Naive B cell (primary cell): ENCODE results near the gene SYTL1. TPM values are rescaled to one million over a fixed set of nuclear protein-coding genes. Genes with fewer than 3 reads are reported as not detected.

Experiments used
- ATAC-seq, 2 donors: fragments of 150-1000 bp; cut with Tn5 transposase; 2 replicates each; pipeline ENCODE4 v1.10.0; 2021; ENCODE audit warnings: low read depth in 2 of 2, mild to moderate bottlenecking in 2 of 2, moderate library complexity in 2 of 2
- DNase-seq: peaks from one replicate; pipeline ENCODE4 v3.0.0; 2022
- H3K27ac Mint-ChIP-seq, 6 donors: one replicate each; pipeline ENCODE4 v1.8.0; 2020 to 2022; ENCODE audit warnings: mild to moderate bottlenecking in 6 of 6, mixed read lengths in 6 of 6, moderate library complexity in 5 of 6, inconsistent platforms in 2 of 6
- H3K27me3 Mint-ChIP-seq, 3 donors: one replicate each; pipeline ENCODE4 v1.8.0; 2021 to 2022; ENCODE audit warnings: mixed read lengths in 3 of 3, mild to moderate bottlenecking in 1 of 3
- H3K36me3 Mint-ChIP-seq, 2 donors: one replicate each; pipeline ENCODE4 v1.8.0; 2020 to 2022; ENCODE audit warnings: mixed read lengths in 2 of 2, inconsistent platforms in 1 of 2, mild to moderate bottlenecking in 1 of 2
- H3K4me1 Mint-ChIP-seq, 3 donors: one replicate each; pipeline ENCODE4 v1.8.0; 2020 to 2022; ENCODE audit warnings: mixed read lengths in 3 of 3, inconsistent platforms in 1 of 3, mild to moderate bottlenecking in 1 of 3, moderate library complexity in 1 of 3
- H3K4me3 Mint-ChIP-seq, 8 donors: one replicate each; pipeline ENCODE4 v1.8.0; 2020 to 2022; ENCODE audit warnings: mild to moderate bottlenecking in 8 of 8, mixed read lengths in 8 of 8, moderate library complexity in 8 of 8, inconsistent platforms in 2 of 8
- H3K9me3 Mint-ChIP-seq, 7 donors: one replicate each; pipeline ENCODE4 v1.8.0; 2020 to 2022; ENCODE audit warnings: mixed read lengths in 7 of 7, mild to moderate bottlenecking in 5 of 7, inconsistent platforms in 2 of 7, moderate library complexity in 1 of 7
- polyA plus RNA-seq, 6 donors: library from polyadenylated mRNA; unstranded; fragments of 300-500 nt; fragmentation: Illumina TruSeq; gene quantifications; one replicate each; pipeline ENCODE4 v1.2.3, GENCODE V29; 2021; ENCODE audit warnings: low read depth in 6 of 6

The SYTL1 gene
- polyA plus RNA-seq, 6 donors from 2014 or later = 63.3 to 110 (median 79.9) TPM

DNA sequence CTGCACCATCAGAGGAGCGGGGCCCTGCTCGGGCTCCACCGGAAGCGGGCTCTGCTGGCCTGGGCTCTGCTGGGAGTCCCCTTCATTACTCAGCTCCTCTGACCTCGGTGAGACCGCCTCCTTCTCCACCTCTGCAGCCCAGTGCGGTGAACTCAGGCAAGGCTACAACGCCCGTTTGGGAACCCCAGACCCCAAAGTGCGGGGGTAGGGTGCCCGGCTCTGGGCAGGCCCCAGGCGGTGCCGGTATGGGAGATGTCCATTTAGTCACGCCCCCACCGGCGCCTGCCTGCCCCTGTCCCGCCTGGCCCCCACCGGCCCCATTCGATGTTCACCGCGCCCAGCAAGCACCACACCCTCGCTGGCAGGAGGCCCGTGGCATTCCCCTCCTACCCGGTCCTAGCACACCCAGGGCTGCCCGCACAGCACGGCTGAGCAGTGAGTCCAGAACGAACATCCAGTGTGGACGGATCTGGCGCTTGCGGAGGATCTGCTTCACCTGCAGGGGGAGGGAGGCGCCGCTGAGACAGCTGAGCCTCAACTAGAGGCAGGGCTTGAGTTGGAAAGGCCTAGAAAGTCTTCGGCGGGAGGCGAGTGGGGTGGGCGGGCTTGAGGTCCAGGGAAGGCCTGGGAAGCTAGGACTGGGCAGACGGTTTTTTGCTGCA lies 14.9 kb downstream of the SYTL1 start:
- peak; percentile 18 for DNase-seq
- Mint-ChIP-seq H3K27ac (peak overlapping the region in 3 of 6 donors; percentile 57 to 84 (median 71)), H3K36me3 (no peaks in the 10 kb centered on the region), H3K27me3 (no peaks in the 10 kb centered on the region), H3K9me3 (no peaks in the 10 kb centered on the region), H3K4me3 (peak overlapping the region; percentile 67 to 87 (median 80)), H3K4me1 (peaks cover 34 to 52% (median 35%) of the 10 kb centered on the region in 3 donors)
- peak in 1 of 2 donors; percentile 36 for ATAC-seq

DNA sequence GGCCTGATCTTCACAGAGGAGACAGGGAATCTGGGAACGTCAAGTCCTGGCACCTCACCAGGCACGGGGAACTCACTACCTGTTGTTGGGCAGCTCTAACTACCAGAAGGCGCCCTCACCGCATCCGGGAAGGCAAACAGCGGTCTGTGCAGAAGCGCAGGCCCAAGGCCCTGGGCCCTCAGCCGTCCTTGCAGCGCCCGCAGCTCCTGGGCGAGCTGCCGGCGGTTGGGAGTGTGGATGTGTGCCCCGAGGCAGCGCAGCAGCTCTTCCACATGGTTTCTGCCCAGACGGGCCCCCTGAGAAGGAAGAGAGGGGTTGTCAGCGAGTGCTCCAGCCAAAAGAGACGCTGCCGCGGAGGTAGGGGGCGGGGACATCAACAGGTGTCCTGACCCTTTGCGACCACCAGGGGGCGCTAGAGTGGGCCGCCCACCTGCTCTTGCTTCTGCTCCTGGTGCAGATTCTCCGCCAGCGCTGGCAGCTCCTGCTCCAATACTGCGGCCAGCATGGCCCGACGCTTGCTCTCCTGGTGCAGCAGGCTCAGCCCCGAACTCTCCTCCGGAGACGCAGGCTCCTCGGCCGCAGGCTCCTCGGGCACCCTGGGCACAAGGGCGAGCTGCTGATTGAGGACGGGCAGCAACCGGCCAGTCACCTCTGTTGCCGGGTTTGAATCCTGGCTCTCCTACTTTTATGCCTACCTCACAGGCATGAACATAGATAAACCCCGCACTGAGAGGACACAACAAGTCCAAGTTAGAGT lies 15.6 kb downstream of the SYTL1 start:
- ATAC-seq = peak; percentile 68 to 78

GRCh38 chr1:27358038-27358927 lies 16.5 kb downstream of the SYTL1 start:
- H3K36me3 Mint-ChIP-seq = no peaks in the 10 kb centered on the region
- H3K4me3 Mint-ChIP-seq = peak overlapping the region in 7 of 8 donors; percentile 40 to 87 (median 77)
- DNase-seq = no peak
- peak overlapping the region in 3 of 6 donors; percentile 15 to 56 (median 41) for H3K27ac Mint-ChIP-seq
- no peaks in the 10 kb centered on the region for H3K27me3 Mint-ChIP-seq
- no peak for ATAC-seq
- H3K4me1 Mint-ChIP-seq = peaks cover 37 to 55% (median 41%) of the 10 kb centered on the region in 3 donors
- H3K9me3 Mint-ChIP-seq = no peaks in the 10 kb centered on the region

More for the DNA sequence above, 15.6 kb downstream of the SYTL1 start:
- Mint-ChIP-seq H3K4me3 (peak overlapping the region; percentile 67 to 87 (median 80)), H3K36me3 (no peaks in the 10 kb centered on the region), H3K27me3 (no peaks in the 10 kb centered on the region), H3K9me3 (no peaks in the 10 kb centered on the region), H3K4me1 (peaks cover 34 to 52% (median 35%) of the 10 kb centered on the region in 3 donors), H3K27ac (peak overlapping the region in 4 of 6 donors; percentile 56 to 84 (median 64))
- peak; percentile 78 for DNase-seq

GRCh38 chr1:27358928-27359313 lies 17.1 kb downstream of the SYTL1 start:
- ATAC-seq = no peak
- Mint-ChIP-seq H3K27me3 (no peaks in the 10 kb centered on the region), H3K4me3 (peak overlapping the region in 7 of 8 donors; percentile 62 to 85 (median 77)), H3K4me1 (peaks cover 37 to 55% (median 47%) of the 10 kb centered on the region in 3 donors), H3K9me3 (no peaks in the 10 kb centered on the region), H3K36me3 (no peaks in the 10 kb centered on the region), H3K27ac (peak overlapping the region in 2 of 6 donors; percentile 39 to 88)
- DNase-seq = no peak

DNA sequence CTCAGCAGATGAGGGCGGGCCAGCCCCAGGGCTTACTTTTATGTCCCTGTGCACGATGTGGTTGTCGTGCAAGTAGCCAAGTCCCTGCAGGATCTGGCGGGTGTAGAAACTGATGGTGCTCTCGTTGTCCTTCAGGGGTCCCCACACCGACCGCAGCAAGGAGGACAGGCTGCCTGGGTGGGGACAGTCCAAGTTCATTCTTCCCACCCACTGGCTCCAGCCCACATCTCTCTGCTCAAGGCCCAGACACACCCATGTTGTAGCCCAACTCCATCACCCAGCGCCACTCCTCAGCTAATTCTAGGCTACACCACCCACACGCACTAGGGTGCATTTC lies 18.0 kb downstream of the SYTL1 start:
- DNase-seq = no peak
- Mint-ChIP-seq H3K4me3 (peak overlapping the region; percentile 77 to 93 (median 82)), H3K36me3 (no peaks in the 10 kb centered on the region), H3K4me1 (peaks cover 43 to 63% (median 56%) of the 10 kb centered on the region in 3 donors), H3K27ac (peak overlapping the region in 1 of 6 donors; percentile 72), H3K9me3 (no peaks in the 10 kb centered on the region), H3K27me3 (no peaks in the 10 kb centered on the region)
- ATAC-seq = peak in 1 of 2 donors; percentile 15

DNA sequence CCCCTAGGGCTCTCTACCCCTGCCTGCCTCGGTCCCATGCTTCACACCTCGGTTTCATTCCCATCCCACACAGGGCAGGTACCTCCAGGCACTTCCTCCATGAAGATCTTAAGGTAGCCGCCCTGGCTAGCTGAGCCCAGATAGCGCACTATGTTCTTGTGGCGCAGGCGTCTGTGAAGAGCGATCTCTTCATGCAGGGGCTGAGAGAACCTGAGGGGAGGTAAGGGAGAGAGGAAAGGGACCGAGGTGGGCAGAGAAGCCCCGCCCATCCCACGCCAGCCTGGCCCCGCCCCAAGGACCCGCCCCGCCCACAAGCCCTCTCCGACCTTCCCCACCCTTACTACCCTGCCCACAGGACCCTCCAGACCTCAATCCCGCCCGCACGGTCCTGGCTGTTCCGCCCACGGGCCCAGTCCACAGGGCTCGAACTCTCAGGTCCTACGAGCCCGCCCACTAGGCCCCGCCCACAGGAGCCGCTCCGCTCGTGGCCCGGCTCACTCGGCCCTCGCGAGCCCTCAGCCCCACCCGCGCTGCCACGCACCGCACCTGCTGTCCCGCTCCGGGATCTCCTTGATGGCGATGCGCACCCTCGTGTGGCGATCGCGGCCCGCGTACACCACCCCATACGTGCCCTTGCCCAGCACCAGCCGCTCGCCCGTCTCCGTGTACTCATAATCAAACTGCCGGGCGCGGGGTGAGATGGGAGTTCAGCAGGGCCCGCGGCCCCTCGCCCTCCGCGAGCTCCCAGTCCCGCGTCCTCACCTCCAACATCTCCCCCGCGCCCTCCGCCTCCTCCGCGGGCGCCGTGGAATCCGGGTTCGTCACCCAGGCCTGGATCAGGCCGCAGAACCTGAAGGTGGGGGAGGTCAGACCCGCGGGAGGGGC lies 18.6 kb downstream of the SYTL1 start:
- H3K9me3 Mint-ChIP-seq = no peaks in the 10 kb centered on the region
- peak; percentile 37 to 43 for ATAC-seq
- H3K27me3 Mint-ChIP-seq = no peaks in the 10 kb centered on the region
- peak; percentile 49 for DNase-seq
- H3K36me3 Mint-ChIP-seq = no peaks in the 10 kb centered on the region
- peak overlapping the region in 3 of 6 donors; percentile 26 to 72 (median 27) for H3K27ac Mint-ChIP-seq
- H3K4me1 Mint-ChIP-seq = peaks cover 46 to 67% (median 59%) of the 10 kb centered on the region in 3 donors
- peak overlapping the region; percentile 77 to 93 (median 82) for H3K4me3 Mint-ChIP-seq

GRCh38 chr1:27361044-27361402 lies 19.2 kb downstream of the SYTL1 start:
- DNase-seq (no peak), ATAC-seq (no peak)
- Mint-ChIP-seq H3K4me1 (peaks cover 49 to 66% (median 62%) of the 10 kb centered on the region in 3 donors), H3K27ac (no peak overlapping the region), H3K36me3 (no peaks in the 10 kb centered on the region), H3K27me3 (no peaks in the 10 kb centered on the region), H3K4me3 (peak overlapping the region; percentile 77 to 93 (median 82)), H3K9me3 (no peaks in the 10 kb centered on the region)

DNA sequence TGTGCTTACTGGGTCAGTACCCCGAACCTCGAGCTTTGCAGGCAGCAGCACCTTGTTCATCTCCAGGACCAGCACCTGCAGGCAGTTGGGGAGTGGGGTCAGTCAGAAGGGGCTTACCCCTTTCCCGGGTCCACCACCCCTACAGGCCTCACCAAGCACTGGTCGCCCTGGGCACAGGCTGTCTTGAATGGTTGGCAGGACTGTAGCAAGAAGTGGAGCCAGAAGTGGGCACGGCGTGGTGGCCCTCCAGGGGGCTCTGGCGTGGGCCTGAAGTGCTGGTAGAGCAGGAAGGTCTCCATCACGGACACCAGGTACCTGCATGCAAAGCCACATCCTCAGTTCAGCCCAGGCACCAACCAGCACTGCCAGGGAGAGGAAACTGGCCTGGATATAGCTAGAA lies 19.7 kb downstream of the SYTL1 start:
- H3K4me1 Mint-ChIP-seq = peaks cover 49 to 62% (median 61%) of the 10 kb centered on the region in 3 donors
- peak overlapping the region; percentile 66 to 93 (median 81) for H3K4me3 Mint-ChIP-seq
- no peak for DNase-seq
- H3K27ac Mint-ChIP-seq = no peak overlapping the region
- H3K36me3 Mint-ChIP-seq = no peaks in the 10 kb centered on the region
- ATAC-seq = no peak
- no peaks in the 10 kb centered on the region for H3K9me3 Mint-ChIP-seq
- no peaks in the 10 kb centered on the region for H3K27me3 Mint-ChIP-seq

DNA sequence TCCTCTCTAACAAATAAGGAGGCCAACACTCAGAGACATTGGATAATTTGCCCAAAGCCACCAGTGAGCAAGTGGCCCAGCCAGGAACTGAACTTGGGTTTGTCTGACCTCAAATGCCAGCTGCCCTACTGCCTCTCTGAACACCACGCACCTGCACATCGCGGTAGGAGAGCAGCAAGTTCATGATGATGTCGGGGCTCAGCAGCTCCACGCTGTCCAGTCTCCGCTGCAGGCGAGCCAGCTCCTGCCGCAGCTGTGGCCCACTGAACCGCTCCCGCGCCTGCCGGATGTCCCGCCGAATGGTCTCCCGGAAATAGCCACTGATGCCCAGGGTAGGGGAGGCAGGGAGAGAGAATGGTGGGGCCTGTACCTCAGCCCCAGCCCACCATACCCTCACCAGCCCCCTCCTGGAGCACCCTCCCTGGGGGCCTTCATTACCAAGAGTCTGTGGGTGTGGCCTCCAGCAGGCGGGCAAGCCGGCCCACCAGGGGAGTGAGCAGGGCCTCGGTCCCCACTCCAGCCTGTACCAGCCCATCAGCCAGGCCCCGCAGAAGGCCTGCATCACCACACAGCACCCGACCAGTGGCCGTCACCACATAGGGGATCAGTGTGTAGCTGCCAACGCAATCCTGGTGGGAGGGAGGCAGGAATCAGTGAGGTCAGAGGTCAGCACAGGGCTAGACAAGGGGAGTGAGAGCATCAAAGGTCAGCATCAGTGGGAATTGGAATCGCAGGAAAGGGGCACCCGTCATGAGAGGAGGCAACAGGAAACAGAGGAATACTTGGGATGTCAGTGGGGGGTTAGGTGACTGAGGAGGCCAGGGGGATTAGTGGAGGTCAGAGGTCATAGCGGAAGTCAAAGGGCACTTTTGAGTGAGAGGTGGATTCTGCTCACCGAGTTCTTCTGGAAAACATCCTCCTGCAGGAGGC lies 22.2 kb downstream of the SYTL1 start:
- ATAC-seq = no peak
- Mint-ChIP-seq H3K27ac (peak overlapping the region in 2 of 6 donors; percentile 17 to 84), H3K4me1 (peaks cover 54 to 68% (median 65%) of the 10 kb centered on the region in 3 donors), H3K27me3 (no peaks in the 10 kb centered on the region), H3K9me3 (no peaks in the 10 kb centered on the region), H3K36me3 (no peaks in the 10 kb centered on the region), H3K4me3 (peak overlapping the region in 4 of 8 donors; percentile 41 to 68 (median 63))
- DNase-seq = no peak

- DNase-seq = no peak
- Mint-ChIP-seq H3K9me3 (no peaks in the 10 kb centered on the region), H3K36me3 (no peaks in the 10 kb centered on the region), H3K27ac (peak overlapping the region in 2 of 6 donors; percentile 52 to 86), H3K4me3 (peak overlapping the region; percentile 88 to 97 (median 92)), H3K27me3 (no peaks in the 10 kb centered on the region), H3K4me1 (peaks cover 55 to 68% (median 65%) of the 10 kb centered on the region in 3 donors)
- no peak for ATAC-seq
These were observed 23.0 kb downstream of the SYTL1 start for GRCh38 chr1:27364696-27365371.
